NCI-H2171 (cell line): ENCODE results near the gene ZMIZ1.

Experiments used
- DNase-seq: peaks from one replicate; lab custom pipeline; 2025; lab: John Stamatoyannopoulos, UW

Gene ZMIZ1

DNA sequence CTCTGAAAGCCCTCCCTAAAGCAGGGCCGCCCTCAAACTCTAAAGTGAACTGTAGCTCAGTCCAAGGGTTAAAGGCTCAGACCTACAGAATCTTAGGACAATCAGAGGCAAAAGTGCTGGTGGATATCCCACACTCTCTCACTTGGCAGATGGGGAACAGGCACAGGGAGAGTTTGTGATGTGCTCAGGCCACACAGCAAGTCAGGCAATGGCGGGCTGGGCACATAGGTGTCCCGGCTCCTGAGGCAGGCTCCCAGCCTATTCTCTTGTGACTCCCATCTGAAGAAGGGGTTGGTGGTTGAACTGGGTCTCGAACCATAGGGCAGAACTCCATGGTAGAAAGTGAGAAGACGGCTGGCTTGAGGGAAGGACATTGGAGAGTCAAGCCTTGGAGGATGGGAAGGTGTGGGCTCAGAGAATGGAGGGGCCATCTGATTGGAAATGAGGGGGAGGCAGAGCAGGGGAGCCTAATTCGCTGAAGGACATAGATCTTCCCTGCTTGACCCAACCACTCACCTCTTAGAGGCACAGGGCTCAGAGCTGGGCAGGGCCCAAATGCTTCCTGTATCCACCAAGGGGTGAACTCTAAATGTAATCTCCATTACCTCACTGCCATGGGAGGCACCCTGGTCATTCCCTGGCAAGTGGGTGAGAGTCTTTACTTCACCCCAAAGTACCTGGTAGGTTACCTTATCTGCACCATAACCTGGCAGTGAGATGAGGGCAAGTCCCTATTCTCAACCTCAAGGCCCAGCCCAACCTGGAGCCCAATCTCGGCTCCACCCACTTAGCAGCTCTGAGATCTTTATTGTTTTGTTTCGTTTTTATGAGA, 4.9 kb upstream of the ZMIZ1 start:
- no peak for DNase-seq

DNA sequence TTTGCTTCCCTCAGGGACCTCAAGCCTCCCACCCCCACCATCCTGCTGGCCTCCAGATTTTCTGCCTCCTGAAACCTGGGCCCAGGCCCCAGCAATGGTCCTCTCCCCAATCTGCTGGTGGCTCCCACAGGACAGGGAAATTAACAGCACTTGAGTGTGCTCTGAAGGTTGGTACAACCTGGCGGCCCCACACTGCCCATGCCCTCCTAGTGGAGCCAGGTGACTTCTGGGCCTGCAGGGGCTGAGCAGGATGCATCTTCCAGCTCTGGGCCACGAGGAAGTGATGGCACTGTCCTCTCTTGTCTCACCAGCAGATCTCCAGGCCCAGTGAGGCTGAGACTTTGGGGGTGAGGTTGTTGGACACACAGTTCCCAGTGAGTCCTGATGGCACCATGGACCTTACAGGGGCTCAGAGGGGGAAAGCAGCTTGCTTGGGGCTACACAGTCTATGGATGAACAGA, 3.6 kb upstream of the ZMIZ1 start:
- no peak for DNase-seq

DNA sequence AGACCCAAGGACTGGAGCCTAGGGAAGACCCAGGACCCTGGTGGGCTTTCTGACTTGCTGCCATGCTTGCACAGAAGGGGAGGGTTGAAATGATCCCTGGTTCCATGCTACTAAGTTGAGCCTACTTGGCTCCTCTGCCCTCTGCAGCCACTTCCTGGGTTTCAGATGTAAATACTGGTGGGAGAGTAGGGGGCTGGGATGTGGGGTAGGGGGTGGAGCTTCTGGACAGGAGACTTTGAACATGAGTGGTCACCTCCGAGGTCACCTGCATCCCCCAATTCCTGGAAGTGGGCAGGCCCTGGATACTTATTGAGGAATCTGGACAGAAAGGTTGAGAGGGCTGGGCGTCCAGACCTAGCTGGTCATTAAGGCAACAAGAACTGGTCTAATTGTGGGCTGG, 2.9 kb upstream of the ZMIZ1 start:
- no peak for DNase-seq

DNA sequence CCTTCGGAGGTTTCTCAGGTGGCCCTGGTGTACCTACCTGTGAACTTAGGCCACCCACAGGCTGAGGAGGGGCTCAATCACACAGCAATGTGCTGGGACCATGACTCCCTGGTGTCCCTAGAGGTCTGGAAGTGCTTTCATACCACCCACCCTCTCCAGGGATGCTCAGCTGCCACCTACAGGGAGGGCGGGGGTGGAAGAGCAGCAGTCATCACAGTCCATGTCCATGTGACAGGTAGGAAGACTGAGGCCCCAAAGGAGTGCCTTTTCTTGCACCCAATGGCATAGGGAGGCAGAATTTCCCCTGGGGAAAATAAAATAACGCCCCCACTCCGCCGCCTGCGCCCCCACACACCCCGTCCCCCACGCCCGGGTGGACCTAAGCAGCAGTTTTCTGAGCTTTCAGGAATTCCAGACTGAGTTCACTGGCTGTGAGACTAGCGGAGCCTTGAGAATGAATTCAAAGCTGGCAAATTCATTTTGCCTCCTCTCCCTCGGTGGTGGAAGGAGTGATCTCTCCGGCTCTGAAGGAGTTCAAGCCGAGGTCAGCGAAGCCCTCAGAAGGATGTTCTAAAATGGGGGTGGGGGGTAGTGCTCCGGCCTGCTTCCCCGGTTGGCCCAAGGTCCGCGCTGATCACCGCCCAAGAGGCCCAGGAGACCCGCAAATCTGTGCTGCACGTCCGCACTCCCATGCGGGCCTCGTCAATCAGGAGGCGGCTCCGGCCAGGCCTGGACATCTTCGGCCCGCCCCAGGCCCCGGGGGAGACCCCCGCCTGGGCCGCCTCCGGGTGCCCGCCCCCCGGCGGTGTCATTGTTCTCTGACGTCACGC, 2.1 kb upstream of the ZMIZ1 start:
- DNase-seq = no peak

DNA sequence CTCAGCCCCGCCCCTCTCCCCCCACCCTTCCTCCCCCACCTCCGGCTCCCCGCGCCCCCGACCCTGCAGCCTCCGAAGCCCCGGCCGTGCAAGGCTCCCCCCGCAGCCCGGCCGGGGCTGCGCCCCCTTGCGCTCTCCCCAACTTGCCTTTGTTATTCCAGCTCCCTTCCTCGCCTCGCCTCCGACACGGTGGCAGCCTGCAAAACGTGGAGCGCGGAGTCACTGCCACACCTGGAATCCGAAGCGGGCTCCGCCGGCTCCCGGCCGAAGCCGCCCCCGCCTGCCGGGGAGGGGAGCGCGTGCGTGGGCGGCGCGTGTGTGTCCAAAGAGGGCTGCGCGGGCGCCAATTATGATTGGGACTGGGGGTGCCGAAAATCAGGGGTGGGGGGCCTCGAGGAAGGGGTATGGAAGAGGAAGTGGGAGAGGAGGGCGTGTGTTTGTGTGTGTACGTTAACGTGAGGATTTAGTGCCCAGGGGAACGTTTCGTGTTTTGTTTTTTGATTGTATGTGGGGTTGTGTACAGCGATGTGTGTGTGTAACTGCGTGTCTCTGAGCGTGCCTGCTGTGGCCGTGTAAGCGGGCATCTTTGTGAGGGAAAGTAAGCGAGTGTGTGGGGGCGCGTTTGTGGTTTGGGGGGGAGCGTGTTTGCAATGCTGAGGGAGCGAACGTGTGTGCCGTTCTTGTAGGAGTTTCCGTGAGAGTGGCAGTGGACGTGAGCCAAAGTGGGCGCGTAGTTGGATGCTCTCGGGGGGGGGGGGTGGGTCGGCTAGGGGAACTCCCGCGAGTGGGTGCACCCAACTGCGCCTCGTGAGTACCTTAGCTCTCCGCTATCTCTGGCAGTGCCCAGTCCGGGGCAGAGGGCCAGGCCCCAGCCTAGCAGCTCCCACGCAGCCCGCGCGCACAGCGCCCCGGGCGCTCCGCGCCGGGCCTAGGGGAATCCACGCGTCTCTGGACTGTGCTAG, 1.2 kb upstream of the ZMIZ1 start:
- peak; percentile 77 for DNase-seq

DNA sequence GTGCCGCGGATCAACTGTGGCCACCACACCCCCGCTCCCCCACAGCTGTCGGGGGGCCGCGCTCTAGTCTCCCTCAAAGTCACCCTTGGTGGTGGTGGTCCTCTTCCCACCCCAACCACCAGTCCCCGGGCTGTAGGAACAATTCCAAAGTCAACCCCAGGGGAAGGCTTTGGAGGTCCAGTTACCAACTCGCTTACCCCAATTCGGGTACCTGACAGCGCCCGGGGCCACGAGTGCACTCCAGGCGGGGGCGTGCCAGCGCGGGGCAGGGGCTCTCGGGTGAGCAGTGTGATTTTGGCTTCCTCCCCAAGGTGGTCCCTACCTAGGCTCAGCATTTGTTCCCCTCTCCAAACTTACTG, 584 bp upstream of the ZMIZ1 start:
- DNase-seq = no peak

DNA sequence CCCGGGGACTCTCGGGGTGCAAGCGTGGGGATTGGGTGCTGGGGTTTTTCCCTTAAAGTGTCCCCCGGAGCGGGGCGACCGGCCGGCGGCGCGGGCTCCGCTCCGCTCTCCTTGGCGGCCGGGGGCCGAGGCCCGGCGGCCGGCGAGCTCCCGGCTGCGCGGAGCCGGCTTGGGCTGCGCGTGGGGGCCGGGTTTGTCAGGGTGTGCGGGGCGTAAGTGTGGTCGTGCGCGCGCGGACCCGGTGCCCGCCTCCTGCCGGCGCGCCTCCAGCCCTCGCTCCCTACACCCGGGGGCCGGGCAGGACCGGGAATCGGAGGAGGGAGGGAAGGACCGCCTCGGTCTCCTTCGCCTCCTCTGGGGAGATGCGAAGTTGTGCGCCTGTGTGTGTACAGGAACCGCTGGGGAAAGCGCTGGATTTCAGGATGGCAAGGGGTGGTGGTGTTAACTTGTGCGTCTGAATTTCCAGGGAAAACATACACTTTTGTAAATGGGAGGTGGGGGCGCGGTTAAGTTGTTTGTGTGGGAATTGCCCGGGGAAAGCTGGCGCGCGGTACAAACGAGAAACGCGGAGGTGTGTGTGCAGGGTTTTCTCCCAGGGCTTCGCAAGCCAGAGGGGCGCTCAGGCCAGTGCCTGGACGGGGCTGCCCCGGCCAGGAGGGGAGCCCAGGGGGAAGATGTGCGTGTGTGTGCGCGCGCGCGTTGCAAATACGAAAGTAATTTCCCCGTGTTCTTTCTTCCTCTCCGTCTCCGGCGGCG, 737 bp downstream of the ZMIZ1 start:
- DNase-seq = no peak

DNA sequence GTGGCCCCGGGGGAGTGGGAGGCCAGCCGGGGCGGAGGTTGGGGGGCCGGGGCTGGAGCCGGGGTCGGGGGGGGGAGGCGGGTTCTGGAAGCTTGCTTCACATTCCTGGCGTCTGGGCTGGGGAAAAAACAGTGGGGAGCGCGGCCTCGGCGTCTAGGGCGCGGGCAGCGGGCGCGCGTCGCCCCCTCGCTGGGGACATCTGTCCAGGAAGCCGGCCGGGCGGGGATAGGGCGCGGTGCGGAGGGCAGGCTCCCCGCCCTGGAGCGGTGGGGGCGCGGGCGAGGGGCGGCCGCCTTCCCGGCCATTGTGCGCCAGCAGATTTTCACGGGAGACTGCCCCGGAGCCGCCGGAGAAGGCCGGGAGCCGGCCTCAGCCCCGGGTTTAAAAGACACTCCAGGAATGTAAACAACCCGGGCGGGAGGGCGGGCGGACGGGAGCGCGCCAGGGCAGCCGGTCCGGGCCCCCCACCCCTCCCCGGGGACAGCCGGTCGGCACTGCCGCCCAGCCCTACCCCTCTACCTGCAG, 1.4 kb downstream of the ZMIZ1 start:
- DNase-seq = no peak

DNA sequence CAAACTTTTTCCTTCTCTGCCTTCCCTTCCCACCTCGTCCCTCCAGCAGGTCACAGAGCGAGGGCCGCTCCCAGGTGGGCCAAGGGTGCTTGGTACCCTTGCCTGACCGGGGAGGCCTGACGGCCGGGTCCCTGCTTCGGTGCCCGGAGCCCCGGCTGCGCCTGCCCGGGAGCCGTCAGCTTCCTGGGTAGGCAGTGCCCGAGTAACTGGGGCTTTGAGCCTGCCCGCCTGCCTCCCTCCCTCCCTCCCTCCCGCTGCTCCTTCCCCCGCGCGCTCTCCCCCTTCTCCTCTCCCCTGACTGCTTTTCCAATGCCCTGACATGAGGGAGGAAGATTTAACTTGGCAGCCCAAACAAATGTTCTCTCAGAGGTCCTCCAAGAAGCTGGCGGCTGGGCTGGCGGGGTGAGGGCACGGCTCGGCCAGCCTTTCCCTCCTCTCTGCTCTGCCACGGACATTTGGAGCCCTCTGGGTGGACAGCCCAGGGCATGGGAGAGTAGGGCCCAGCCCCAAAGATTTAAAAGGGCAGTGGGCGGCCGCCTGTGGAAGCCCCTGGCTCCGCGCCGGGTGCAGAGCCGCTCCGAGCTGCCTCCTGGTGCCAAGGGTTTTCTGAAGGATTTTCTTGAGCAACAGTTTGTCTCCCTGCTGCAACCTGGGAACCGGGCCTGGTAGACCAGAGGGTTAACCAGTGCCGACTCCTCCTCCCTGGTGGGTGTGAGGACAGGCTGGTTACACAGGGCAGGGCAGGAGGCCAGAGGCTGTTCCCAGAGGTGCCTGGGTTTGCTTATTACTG, 2.0 kb downstream of the ZMIZ1 start:
- no peak for DNase-seq

DNA sequence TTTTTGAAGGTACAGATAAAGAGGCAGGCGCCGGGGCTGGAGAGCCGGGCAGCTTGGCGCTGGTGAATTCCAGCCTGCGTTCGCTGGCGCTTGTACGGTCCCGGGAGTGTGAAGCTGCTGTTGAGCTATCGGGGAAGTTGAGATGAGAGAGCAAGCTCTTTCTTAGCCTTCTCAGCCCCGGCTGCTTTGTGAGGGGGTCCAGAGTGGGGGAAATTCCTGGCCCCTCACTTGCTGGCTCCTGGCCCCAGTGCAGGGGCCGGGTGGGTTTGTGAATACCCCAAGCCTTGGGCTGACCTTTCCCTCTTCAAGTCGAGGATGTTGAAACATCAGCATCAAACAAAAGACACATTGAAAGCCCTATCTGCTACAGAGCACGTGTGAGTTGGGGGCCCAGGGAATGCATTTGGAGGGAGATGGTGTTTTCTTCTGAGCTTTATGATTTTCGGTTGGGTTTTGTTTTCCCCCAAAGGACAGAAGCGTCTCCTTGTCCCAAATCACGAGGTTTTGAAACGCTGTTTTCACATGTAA, 2.7 kb downstream of the ZMIZ1 start:
- no peak for DNase-seq

DNA sequence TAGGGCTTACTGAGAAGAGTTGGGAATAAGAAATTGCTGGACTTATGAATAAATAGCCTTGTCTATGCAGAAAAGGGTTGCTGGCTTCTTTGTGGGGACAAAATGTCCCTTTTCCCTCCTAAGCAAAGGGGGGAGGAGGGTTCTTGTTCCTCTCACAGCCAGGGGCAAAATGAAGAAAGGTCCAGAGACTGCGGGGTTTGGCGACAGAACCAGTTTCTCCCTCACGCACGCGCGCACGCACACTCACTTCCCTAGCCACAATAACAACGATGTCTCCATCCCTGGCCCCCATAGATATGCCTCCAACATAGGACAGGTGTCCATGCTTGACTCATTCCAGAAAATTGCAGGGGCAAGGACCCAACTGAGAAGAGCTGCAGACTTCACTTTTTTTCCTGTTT, 3.3 kb downstream of the ZMIZ1 start:
- no peak for DNase-seq

DNA sequence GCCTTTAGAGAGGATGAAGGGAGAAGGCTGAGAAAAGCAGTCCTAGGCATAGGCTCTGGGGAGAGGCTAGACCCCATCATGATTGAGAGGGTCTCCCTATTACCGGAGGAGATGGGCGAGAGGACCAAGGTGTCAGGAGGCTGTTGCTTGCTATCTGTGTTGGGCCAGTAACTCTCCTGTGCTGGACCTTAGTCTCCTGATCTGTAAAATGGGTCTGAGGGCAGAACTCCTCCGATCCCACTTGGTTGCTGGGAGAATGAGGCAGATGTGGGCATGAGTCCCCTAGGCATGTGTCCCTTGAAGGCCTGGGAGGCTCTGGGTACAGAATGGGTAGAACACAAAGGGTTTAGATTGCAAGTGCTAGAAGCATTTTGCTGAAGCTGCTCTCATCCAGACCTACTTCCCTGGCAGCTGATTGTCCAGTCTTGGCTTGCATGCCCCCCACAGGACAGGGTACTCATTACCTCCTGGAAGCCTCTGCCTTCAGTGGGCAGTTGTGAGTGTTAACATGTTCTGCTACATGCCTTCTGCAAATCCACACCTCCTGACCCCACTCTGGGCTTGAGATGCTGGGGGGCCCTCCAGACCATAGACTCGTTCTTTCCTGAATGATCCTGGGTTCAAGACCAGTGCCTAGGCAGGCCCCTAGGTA, 4.4 kb downstream of the ZMIZ1 start:
- DNase-seq = no peak

DNA sequence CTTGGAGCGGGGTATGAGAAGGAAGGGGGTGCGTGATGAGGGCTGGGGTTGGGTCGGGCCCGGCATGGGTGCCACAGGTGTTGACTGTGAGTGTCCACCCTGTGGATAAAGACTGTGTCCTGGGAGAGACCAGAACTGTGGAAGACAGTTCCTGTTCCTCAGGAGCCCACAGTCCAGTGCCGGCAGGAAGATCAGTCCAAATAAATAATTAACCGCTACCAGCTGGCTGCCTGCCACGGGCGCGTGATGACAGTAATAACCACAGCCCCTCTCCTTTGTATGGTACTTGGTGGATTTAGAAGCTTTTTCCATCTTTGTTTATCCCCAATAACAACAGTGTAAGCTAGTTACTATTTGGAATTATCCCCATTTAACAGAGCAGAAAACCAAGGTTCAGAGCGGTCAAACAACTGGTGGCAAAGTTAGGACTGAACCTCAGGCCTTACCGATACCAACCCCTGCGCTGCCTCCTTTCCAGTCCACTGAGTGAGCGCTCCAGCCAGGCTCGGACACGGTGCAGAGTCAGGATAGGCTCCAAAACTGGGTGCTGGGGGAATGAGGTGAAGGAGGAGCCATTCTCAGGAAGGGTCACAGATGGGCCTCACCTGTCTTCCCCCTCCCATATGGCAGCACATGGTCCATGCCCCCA, 5.1 kb downstream of the ZMIZ1 start:
- no peak for DNase-seq

DNA sequence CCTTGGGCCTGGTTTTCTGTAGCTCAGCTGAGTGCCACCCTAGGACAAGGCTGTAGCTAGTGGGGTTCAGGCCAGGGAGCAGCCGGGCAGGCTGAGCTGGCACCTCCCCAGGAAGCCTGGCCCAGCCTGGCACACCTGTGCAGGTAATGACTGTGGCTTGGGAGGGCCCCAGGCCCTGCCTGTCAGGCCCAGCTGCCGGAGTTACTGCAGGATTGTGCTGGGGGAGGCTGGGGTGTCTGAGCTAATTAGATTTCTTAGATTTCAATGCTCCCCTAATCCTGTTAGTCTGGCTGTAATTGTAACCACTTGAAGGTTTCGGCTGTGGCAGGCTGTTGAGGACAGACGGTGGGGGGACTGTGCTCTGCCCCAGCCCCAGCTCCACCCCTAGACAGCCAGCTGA, 6.0 kb downstream of the ZMIZ1 start:
- peak; percentile 33 for DNase-seq

DNA sequence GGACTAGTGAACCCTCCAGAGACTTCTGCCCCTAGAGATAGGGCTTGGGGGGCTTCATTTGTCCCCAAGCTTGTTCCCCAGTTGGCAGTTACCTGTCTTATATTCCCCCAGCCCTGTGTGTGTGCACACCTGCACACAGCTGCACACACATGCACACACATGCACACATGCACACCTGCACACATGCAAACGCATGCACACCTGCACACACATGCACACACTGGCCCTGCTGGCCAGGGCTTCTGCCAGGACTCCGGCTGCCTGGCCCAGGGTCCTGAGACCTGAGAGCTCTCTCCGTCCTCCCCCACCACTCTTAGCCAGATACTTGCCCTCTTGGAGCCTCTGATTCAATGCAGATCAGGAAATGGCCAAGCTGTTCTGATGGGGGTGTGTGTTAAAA, 6.7 kb downstream of the ZMIZ1 start:
- no peak for DNase-seq

DNA sequence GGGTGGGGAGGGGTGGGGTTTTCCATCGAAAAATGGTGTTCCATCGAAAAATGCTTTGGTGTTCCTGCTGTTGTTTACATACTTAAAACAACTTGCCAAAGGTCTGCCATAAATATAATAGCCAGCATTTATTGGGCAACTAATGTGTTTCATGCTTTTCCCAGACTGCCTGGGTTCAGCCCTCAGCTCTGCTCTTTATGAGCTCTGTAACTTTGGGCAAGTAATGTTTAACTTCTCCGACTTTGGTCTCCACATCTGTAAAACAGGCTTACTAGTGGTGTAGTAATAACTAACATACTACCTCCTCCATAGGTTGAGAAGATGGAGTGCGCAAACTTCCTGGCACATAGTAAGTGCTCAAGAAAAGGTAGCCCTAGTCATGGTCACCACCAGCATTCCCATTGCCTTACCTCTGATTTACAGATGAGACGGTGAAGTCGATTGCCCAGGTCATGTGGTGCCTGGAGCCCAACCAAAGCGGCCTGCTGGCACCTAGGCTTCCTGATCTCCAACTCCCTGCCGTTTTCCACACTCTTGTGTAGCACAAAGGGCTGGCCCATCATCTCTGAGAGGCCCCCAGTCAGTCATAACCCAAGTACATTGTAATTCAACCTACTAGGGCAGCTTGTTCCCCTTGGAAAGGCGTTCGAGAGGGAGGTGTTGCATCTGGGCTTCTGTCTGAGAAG, 8.9 kb downstream of the ZMIZ1 start:
- no peak for DNase-seq

DNA sequence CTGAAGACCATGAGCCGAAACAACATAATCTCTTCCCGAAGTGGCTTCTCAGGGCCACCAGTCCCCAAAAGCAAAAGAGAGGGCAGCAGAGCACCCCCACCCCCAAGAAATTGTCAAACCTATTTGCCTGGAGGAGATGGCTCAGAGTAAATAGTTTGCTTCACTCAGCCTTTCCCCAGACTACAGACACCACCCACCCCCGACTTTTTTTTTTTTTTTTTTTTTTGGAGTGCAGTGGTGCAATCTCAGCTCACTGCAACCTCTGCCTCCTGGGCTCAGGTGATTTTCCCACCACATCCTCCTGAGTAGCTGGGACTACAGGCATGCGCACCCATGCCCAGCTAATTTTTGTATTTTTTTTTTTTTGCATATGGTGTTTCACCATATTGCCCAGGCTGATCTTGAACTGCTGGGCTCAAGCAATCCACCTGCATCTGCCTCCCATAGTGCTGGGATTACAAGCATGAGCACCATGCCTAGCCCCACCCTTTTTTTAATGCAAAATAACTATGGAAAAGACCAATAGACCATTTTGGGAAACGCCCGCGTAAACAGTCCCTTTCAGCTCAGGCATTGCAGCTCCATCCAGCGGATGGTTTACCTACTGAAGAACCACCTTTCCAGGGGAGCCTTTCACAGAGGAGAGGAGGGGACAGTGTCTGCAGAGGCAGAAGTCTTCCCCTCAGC, 9.7 kb downstream of the ZMIZ1 start:
- DNase-seq = no peak

DNA sequence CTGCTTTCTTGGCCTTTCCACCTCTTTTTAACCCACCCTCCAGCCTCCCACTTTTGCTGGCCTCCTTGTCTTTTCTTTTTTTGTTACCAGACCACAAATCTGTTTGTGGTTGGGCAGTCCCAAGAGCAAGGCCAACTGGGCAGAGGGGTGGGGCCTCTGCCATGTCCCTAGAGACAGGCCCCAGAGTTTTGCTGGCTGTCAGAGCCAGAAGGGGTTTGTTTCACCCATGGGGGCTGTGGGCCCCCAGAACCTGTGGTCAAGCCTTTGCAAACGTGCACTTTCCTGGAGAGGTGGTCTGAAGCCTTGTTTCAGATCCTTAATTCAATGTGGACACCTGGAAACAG, 10.3 kb downstream of the ZMIZ1 start:
- no peak for DNase-seq
